Prostate gland (tissue), 2 donors: ENCODE results near the gene ELMO1.

Source experiments
- POLR2AphosphoS5 ChIP-seq: sonication (generic); formaldehyde crosslinking; IDR thresholded peaks from one replicate; pipeline ENCODE4 v1.6.1; 2017; ENCODE audit warnings: antibody characterized with exemption
- TF ChIP-seq, protein P1 (sequence below), 4 experiments: fragments of 200-600 bp in 2 of 4; fragments of 450-650 bp in 2 of 4; sonication (generic) in 2 of 4; IDR thresholded peaks; 1 replicate in 3 of 4; 2 replicates in 1 of 4; pipeline ENCODE4 v1.5.1; 2016 to 2019; ENCODE audit warnings: antibody characterized with exemption in 4 of 4, mild to moderate bottlenecking in 2 of 4, moderate library complexity in 2 of 4

DNA sequence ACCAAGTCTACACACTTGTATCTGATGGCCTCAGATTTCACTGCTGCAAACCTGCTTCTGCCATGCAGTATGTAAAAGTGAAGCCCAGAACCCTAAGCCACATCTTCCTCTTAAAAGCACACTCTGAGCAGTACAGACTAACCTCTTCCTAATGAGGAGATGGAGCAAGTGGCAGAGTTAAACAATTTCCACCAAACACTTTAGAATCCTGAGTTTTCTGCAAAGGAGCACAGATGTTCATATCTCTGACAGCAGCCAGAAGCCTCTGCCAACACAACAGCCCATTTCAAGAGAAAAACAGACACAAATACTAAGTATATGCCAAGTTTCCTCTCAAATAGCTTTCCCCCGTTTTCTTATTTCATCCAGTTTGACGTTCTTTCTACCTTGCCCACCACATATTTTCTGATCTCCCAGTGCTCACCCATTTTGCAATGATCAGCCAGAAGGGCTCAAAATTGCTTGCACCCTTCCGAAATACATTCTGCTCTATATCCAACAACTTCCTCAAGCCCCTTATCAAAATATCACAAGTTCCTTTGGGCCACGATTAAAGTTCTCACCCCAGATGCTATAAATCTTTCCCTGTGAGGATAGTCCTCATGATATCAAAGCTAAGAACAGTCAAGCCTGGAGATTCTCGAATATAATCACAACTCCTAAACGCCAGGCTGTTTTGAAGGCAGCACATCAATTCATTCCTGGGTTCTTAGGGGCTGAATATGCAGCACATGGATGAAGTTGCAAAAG is 27.5 kb downstream of the ELMO1 start:
- no peak for TF ChIP-seq POLR2AphosphoS5
- TF ChIP-seq, protein P1, sequence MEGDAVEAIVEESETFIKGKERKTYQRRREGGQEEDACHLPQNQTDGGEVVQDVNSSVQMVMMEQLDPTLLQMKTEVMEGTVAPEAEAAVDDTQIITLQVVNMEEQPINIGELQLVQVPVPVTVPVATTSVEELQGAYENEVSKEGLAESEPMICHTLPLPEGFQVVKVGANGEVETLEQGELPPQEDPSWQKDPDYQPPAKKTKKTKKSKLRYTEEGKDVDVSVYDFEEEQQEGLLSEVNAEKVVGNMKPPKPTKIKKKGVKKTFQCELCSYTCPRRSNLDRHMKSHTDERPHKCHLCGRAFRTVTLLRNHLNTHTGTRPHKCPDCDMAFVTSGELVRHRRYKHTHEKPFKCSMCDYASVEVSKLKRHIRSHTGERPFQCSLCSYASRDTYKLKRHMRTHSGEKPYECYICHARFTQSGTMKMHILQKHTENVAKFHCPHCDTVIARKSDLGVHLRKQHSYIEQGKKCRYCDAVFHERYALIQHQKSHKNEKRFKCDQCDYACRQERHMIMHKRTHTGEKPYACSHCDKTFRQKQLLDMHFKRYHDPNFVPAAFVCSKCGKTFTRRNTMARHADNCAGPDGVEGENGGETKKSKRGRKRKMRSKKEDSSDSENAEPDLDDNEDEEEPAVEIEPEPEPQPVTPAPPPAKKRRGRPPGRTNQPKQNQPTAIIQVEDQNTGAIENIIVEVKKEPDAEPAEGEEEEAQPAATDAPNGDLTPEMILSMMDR (IDR thresholded peaks at IDR 0.05): no peak
